HG03097 (cell line): ENCODE results near the gene XRRA1.
"Not testable (repeated sequence)": the region's sequence is repeated elsewhere in the genome, so short reads cannot be mapped to it uniquely, and the experiment has no call there.

Source experiments
- ATAC-seq: cut with Tn5 transposase; IDR thresholded peaks from one replicate; pipeline ENCODE4 v1.9.1; 2021; ENCODE audit not compliant: unreplicated experiment, low FRiP score

Gene XRRA1

GRCh38 chr11:74905326-74905725, 43.6 kb downstream of the XRRA1 start:
- no peak for ATAC-seq

GRCh38 chr11:74902342-74902741, 46.5 kb downstream of the XRRA1 start:
- ATAC-seq: no peak

DNA sequence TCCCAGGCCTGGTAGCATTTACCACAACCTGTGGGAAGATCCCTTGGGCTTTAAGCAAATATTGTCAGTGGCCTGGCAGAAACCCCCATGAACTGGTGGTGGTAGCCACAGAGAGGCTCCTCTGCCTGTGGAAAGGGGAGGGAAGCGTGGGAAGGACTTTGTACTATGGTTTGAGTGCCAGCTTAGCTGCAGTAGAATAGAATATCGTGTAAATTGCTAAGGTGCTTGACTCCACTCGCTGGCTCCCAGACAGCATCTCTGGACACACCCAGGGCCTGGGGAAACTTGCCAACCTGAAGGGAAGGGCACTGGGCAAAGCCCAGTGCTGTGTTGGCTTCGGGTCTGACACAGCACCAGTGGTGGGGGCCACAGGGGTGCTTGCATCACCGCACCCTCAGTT, 52.6 kb downstream of the XRRA1 start:
- ATAC-seq: no peak

DNA sequence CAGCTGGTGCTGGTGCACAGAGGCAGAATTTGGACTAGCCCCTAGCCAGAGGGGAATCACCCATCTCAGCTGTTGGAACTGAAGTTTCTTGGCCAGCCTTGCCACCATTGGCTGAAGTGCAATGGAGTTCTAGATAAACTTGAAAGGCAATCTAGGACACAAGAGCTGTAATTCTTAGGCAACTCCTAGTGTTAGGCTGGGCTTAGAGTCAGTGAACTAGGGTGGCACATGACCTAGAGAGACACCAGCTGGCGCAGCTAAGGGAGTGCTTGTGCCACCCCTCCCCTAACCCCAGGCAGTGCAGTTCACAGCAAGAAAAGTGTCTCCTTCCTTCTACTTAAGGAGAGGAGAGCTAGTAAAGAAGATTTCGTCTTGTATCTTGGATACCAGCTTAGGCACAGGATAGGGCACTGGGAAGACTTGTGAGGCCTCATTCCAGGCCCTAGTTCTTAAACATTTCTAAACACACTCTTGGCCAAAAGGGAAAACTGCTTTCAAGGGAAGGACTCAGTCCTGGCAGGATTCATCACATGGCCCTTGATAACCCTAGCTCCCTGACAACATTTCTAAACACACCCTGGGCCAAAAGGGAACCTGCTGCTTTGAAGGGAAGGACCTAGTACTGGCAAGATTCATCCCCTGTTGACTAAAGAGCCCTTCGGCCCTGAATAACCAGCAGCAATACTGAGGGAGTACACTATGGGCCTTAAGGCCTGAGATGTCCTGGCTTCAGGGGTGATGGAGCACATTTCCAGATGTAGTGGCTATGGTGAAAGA, 53.4 kb downstream of the XRRA1 start:
- no peak for ATAC-seq

DNA sequence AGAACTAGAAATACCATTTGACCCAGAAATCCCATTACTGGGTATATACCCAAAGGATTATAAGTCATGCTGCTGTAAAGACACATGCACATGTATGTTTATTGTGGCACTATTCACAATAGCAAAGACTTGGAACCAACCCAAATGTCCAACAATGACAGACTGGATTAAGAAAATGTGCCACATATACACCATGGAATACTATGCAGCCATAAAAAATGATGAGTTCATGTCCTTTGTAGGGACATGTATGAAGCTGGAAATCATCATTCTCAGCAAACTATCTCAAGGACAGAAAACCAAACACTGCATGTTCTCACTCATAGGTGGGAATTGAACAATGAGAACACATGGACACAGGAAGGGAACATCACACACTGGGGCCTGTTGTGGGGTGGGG, 55.9 kb downstream of the XRRA1 start:
- ATAC-seq: not testable (repeated sequence)

DNA sequence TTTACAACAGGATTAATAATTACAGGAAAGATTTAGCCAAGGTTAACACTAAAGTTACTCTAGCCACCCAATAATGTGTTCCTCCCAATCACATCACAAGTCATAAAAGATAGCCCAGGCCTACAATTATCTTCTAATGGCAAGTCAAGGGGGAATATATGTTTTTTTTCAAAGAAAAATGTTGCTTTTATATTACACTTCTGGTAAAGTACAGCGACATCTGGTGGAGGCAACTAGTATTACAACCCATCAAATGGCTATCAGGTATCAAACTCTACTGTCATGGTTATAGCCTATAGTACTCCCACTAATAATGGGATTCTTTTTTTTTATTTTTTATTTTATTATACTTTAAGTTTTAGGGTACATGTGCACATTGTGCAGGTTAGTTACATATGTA, 71.8 kb downstream of the XRRA1 start:
- no peak for ATAC-seq

DNA sequence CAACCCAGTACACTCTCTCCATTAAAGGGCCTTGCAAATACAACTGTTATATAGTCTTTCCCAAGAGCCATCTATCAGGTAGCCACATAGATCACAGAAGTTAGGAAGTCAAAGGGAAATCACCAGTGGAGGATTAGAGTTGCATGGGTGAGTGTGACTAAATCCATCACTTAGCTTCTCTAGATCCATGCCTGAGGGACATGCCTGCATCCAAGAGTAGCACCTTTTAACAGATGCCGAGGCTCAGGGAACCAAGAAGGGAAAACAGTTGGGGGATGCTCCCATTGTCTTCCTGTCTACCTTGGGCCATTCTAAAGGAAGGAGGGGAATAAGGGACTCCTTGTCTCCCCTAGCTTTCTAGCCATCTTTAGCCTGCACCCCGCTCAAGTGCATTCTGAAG, 77.9 kb downstream of the XRRA1 start:
- no peak for ATAC-seq

GRCh38 chr11:74870485-74870884, 78.4 kb downstream of the XRRA1 start:
- ATAC-seq: no peak

DNA sequence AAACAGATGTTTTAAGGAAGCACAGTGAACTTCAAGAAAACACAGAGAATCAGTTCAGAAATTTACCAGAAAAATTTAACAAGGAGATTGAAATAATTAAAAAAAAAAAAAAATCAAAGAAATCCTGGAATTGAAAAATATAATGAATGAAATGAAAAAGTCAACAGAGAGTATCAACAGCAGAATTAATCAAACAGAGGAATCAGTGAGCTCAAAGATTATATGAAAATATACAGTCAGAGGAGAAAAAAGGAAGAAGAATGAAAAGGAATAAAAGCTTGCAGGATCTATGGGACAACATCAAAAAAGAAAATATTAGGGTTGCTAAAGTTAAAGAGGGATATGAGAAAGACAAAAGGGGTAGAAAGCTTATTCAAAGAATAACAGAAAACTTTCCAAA, 82.3 kb downstream of the XRRA1 start:
- no peak for ATAC-seq

- no peak for ATAC-seq
Measured at GRCh38 chr11:74863410-74863809, 85.5 kb downstream of the XRRA1 start.

DNA sequence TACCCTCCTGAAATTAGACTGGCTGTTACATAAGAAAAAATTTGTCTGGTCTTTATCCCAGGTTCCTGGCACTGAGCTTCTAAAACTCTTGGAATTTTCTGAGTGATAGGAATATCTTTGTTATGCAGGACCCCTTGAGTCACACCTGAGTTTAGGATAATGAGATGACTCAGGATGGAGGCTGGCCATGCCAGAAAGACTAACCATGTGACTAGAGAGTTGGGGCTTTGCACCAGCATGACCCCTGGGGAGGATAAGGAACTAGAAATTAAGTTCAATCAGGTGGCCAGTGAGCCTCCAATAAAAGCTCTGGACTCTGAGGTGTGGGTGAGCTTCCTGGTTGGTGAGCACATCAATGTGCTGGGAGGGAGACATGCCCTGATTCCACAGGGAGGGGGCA, 88.1 kb downstream of the XRRA1 start:
- no peak for ATAC-seq

GRCh38 chr11:74853223-74853622, 95.7 kb downstream of the XRRA1 start:
- no peak for ATAC-seq

- no peak for ATAC-seq
Measured at GRCh38 chr11:74849525-74850391, 99.1 kb downstream of the XRRA1 start.

- ATAC-seq: no peak
Measured at GRCh38 chr11:74847895-74848294, 101.0 kb downstream of the XRRA1 start.

DNA sequence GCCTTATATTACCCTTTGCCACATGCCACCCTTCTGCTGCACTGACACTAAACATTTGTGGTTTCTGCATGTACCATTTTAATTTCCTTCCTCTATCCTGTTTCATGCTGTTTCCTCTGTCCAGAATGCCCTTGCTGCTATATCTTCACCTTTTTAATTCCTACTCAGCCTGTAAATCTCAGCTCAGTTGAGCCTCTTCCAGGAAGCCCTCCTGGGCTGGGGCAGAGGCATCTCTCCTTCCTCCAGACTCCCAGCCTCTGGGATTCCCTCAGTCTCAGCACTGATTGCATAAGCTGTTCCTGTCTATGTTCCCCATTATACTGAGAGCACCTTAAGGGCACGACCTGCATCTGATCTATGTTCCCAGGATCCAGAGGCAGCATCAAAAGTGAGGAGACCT, 101.5 kb downstream of the XRRA1 start:
- ATAC-seq: no peak

DNA sequence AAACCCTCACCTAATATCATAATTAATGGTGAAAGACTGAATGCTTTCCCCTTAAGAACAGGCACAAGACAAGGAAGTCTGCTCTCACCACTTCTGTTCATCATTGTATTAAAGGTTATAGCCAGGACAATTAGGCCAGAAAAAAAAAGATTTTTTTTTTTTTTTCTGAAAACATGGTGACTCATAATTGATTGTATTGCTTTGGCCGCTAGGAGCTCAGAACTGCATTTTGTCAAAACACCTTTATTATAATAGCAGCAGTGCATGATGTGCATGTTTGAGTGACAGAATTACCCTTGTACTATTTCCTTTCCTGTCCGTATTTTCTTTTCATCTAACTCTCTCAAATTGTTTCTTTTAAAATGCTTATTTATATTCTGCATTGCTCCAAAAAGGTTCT, 102.1 kb downstream of the XRRA1 start:
- no peak for ATAC-seq

- no peak for ATAC-seq
Measured at GRCh38 chr11:74845978-74846517, 102.8 kb downstream of the XRRA1 start.

- no peak for ATAC-seq
Measured at GRCh38 chr11:74844865-74845264, 104.0 kb downstream of the XRRA1 start.

GRCh38 chr11:74844072-74844471, 104.8 kb downstream of the XRRA1 start:
- no peak for ATAC-seq

DNA sequence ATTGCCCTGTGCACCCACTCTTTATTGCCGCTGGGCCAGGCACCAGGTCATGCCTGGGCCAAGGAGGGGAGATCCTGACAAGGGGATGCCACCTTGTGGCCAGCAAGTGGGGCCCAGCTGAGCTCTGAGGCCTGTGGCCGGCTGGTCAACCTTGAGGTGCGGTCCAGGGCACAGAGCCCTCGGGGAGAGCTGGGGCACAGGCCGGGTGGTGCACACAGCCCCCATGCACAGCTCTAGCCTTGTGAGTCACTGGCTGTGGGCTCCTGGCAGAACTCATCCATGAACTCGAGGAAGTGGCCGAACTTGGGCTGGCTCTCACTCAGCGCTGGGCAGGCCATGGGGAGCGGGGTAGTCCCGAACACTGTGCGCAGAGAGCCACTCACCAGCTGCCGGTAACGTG, 105.9 kb downstream of the XRRA1 start:
- no peak for ATAC-seq

DNA sequence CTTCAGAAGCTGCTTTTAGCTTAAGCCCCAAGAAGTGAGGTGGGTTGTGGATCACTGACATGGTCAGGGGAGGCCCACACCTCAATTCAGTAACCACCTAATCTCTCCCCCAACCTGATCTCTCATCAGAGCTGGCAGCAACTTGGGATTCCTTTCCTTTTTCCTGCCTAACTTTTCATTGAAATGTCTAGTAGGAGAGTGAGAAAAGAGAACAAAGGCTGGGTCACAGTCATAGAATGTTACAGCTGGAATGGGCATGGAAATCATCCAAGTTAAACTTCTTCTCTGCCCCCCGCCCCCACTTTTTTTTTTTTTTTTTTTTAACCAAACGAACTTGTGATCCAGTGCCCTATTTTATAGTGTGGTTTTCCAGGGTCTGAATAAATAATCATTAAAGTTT, 108.4 kb downstream of the XRRA1 start:
- no peak for ATAC-seq

GRCh38 chr11:74839971-74840370, 108.9 kb downstream of the XRRA1 start:
- ATAC-seq: no peak
